NCI-H146 treated with DMSO at 0.1 percent for 48 hours (cell line): ENCODE data around the gene COL18A1.

ENCODE experiments used
- DNase-seq: peaks from one replicate; lab custom pipeline; 2025; ENCODE audit not compliant: unreplicated experiment; lab: John Stamatoyannopoulos, UW

COL18A1 gene

GRCh38 chr21:45412909-45413611 lies 8.1 kb downstream of the COL18A1 start:
- DNase-seq, result no peak

DNA sequence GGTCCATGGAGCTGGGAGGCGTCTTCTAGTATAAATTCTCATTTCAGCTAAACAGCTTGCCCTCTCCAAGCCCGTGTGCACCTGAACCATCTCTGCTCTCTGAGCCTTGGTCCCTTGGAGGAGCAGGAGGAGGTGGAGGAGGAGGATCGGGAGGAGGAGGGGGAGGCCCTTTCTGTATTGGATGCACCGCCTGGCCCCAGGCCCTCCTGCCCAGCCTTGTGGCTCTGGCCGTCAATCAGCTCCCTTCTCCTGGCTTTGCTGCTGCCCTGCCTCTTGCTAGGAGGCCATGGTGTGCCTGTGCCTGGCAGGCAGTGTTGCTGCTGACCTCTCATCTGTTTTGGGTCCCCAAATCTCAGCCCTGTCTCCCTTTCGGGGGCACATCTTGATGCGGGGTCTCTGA lies 9.0 kb downstream of the COL18A1 start:
- no peak for DNase-seq

DNA sequence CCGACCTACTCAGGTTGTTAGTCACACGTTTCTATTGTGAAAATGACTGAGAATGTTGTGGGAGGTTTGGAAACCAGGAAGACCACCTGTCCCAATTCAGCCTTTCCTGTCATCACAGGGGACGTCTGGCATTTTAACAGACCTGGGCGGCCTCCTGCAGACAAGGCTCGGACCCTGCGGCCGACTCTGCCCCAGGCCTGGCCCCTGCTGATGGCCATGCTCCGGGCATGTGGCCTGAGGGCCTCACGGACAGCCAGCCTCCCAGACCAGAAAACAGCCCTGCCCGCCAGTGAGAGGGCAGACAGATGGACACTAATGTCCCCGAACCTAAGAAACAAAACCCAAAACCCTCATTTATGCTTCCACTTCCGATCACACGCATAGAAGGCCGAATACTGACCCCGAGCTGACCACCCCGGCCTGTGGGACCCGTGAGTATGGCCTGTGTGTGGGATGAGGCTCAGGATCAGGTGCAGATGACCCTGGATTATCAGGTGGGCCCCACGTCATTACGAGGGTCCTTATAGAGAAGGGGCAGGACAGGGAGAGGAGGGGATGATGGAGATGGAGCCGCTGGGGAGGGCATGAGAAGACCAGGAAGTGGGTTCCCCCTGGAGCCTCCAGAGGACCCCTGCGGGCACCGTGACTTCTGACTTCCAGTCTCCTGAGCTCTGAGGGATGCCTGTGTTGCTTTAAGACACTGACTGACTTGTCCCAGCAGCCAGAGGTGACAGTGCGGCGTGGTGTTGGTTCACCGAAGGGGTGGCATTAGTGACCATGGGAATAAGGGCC lies 9.6 kb downstream of the COL18A1 start:
- DNase-seq, result no peak

DNA sequence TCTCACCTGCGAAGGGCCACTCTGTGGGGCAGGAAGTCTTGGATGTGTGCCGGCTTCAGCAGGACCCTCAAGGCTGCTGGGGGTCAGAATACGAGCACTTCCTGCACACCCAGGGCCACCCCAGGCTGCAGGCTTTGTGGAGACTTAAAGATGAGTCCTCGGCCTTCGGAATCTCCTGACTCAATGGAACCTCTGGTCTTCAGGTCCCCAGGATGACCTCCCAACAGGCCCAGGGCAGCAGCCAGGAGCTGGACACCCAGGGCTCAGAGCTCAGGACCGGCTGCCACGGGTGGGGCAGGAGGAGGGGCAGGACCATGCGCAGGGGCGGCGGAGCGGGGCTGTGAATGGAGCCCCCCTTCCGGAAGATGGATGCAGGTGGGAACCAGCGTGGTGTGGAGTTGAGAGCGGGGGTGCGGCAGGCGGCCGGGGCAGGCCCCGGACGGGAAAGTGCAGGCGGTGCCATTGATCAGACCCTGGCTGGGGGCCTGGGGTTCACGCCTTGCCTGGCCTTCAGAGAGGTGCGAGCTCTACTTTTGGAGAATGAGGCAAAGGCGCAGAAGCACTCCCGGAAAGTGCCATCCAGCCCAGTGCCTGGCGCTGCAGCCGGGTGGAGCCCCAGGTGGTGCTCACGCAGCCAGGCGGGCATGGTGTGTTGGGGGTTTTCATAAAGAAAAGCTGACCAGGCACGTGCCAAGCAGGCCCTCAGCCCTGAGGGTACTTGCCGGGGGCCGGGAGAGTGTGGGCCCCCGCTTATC lies 10.4 kb downstream of the COL18A1 start:
- no peak for DNase-seq

GRCh38 chr21:45415943-45416611 lies 11.1 kb downstream of the COL18A1 start:
- DNase-seq, result no peak

GRCh38 chr21:45416620-45417019 lies 11.7 kb downstream of the COL18A1 start:
- no peak for DNase-seq

GRCh38 chr21:45417256-45417950 lies 12.4 kb downstream of the COL18A1 start:
- no peak for DNase-seq

- no peak for DNase-seq
These were observed 13.0 kb downstream of the COL18A1 start for GRCh38 chr21:45417951-45418300.

DNA sequence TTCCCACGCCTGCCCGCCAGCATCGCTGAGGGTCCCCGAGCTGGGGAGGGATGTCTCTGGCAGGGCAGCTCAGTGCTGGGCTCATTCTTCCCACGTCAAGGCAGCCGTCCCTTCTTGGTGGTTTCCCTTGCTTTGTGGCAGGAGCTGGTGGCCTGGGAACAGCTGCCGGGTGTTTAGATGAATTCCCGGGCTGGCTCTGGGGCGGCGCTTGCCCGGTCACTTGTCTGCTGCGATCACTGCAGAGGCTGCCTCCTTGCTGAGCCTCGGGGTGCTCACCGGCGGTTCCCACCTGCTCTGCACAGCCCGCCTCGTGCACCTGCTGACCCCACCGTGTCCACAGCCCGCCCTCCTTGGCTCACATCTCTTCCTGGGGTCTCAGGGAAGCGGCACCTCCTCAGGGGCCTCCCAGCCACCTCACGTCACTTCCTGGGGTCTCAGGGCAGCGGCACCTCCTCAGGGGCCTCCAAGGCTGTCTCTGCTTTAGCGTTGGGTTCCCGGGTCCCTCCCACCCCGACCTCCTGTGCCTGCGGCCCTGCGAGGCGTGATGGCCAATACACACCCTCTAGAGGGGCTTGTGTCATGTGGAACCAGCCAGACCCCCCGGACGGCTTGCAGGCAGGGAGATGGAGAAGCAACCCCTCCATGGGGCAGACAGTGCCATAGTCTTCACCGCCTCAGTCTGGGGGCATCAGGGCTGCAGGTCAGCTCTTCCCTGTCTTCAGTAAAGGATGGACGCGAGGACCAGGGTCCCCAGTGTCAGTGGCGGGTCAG lies 13.5 kb downstream of the COL18A1 start:
- DNase-seq, result no peak

DNA sequence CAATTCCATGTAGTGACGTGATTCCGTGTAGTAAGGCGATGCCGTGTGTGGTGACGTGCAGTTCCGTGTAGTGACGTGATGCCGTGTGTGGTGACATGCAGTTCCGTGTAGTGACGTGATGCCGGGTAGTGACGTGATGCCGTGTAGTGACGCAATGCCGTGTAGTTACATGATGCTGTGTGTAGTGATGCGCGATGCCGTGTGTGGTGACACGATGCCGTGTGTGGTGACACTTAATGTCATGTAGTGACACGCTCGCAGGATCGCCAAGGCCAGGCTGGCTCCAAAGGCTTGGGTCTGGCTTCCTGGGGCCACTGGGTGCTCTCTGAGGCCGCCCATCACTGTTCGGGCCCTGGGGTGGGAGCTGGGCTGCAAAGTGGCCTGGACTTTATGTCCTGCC lies 14.2 kb downstream of the COL18A1 start:
- DNase-seq, result no peak

GRCh38 chr21:45420061-45421041 lies 15.4 kb downstream of the COL18A1 start:
- DNase-seq, result no peak

DNA sequence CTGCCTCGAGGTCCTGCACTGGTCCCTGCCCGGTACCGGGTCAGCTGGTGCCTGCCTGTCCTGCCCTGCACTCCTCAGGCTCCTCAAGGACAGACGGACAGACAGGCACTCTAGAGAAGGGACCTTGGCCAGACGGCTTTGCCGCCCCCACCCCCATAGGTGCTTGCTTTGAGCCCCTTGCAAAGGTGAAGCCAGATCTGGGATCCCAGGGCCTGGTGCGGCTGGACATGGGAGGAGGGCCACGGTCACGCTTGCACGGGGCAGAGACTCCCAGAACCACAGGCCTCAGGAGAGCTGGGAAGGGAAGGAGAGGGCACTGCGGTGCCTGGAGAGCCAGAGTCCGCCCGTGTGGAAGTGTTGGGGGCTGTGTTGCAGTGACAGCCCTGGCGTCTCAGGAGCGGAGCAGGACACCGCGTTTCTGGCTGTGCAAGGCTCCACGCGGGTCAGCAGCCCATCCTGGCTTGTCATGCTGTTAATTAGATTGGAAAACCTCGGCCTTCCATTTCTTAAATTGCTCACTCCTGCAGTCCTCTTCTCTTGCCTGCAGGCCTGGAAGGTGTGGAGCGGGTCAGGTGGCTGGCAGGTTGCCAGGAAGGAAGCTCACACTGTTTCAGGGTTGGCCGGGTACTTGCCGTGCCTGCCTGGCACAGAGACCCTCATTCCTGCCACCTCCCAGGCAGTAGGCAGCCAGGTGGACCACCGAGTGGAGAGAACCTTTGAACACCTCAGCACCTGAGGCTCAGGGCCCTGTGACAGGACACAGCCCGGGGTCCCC lies 16.3 kb downstream of the COL18A1 start:
- no peak for DNase-seq

DNA sequence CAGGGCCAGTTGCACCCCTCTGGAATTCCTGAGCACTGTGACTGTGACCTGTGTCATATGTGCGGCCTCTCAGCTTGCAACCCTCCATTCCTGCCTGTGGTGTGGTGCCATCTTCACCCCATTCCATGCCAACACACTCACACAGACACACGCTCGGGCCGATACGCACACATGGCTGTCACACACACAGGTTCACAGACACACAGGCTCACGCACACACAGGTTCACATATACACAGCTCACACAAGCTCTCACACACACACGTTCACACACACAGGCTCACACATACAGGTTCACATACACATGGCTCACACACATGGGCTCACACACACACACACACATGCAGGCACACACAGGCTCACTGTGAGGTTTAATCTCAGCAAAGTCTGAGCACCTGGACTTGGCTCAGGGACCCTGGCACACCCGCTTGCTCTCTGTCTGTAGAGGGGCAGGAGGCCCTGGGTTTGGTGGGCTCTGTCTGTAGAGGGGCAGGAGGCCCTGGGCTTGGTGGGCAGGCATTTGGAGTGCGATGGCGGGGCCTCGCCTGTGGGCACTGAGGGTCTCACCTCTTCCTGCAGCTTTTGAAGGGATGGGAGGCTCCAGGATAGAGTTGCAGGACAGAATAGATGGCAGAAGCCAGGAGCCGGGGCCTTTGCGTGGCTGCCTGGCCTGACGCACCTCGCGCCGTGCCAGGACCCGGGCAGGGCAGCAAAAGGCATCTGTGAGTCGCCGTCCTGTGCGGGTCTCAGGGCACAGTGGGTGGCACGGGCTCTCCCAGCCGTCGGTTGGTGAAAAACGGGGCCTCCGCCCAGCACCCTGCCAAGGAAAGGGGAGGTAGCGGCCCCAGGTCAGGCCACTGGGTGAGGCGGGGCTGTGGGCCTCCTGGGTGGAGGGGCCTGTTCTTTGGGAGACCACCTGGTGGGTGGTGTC lies 17.1 kb downstream of the COL18A1 start:
- no peak for DNase-seq

GRCh38 chr21:45423201-45423955 lies 18.4 kb downstream of the COL18A1 start:
- DNase-seq, result no peak

DNA sequence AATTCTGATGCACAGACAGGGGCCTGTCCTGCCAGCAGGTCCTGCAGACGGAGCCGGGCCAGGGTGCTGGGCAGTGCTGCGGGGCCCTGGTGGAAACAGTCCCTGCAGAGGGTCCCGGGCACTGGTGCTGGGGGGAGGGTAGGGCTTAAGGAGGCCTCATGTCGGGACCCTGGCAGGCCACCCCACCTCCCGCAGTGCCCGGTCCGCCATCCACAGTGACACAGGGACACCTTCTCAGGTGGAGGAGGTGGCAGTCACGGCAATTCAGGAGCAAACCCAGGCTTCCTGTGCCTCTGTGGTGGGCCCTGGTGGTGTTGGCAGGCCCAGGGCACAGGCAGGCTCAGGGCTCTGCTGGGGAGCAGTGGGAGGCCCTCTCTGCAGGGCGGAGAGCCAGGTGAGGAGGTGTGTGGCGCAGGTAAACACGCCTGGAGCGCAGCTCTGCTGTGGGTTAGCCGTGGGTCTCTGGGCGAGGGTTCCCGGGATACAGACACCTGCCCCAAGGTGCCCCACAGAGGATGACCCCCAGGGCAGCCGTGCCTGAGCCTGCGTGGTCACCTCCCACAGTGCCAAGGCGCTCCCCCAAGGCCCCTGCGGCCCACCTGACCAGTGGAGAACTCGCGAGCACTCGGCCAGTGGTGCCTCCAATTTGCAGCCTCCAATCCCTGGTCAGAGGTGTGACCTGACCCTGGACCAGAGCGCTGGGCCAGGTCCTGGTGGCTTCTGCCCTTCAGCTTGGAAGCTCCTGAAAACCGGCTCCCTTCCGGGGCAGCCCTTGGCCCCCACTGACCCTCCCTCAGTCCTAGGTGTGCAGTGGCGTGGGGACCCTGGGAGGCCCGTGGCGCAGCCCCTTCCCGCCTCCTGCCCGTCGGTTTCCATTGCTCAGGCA lies 19.2 kb downstream of the COL18A1 start:
- DNase-seq, result no peak
